Mucosa of descending colon (tissue), 3 donors: ENCODE data around the gene PCNX1. TPM values are rescaled to one million over a fixed set of nuclear protein-coding genes. Genes with fewer than 3 reads are reported as not detected.
"Not testable (repeated sequence)": the region's sequence is repeated elsewhere in the genome, so short reads cannot be mapped to it uniquely, and the experiment has no call there.

Source experiments
- ATAC-seq: fragments of 200-7000 bp; cut with Tn5 transposase; one replicate; pipeline ENCODE4 v1.9.1; 2020; ENCODE audit warnings: mild to moderate bottlenecking, moderate library complexity
- DNase-seq, 3 donors: peaks; one replicate each; pipeline ENCODE4 v3.0.0-alpha.2; 2020
- H3K36me3 ChIP-seq: fragments of 200-600 bp; one replicate; pipeline ENCODE4 v1.8.0; 2021; ENCODE audit warnings: low read depth, mild to moderate bottlenecking
- H3K4me1 ChIP-seq: fragments of 200-600 bp; one replicate; pipeline ENCODE4 v1.8.0; 2021; ENCODE audit warnings: low read depth, mild to moderate bottlenecking
- H3K4me3 ChIP-seq: fragments of 200-600 bp; one replicate; pipeline ENCODE4 v1.8.0; 2021; ENCODE audit warnings: mild to moderate bottlenecking
- H3K9me3 ChIP-seq: fragments of 200-600 bp; one replicate; pipeline ENCODE4 v1.8.0; 2021; ENCODE audit warnings: mild to moderate bottlenecking
- CTCF ChIP-seq: fragments of 200-600 bp; IDR thresholded peaks from one replicate; pipeline ENCODE4 v1.8.0; 2022; ENCODE audit warnings: antibody characterized with exemption, mild to moderate bottlenecking
- intact Hi-C, 2 donors: fragments of 100-400 bp; cut with DNase I in 1 of 2; cut with micrococcal nuclease in 1 of 2; formaldehyde crosslinking; loops; one replicate each; pipeline versions ENCODE4 v1.11.0 to v1.11.1; 2022; cut with DNase I, micrococcal nuclease
- total RNA-seq, 3 donors: library from RNA; stranded (reverse); fragmentation: NEBNext Ultra II Directional in 2 of 3; extraction: Animal tissue kit (Norgen Biotek cat#: 25700) in 2 of 3; gene quantifications; one replicate each; pipeline versions ENCODE4 v1.2.1 to v1.2.4, GENCODE V29; 2021 to 2023
- donor health status: DM: no; HTN: no; CAD: no; lungs with moderate emphysema.
- donor health status: DM: no; HTN: no; CAD: no.
- donor health status: DM: no; HTN: yes; CAD: no.

The PCNX1 gene
- total RNA-seq, 3 donors from 2014 or later: 27.5 to 49.4 (median 33.5) TPM

DNA sequence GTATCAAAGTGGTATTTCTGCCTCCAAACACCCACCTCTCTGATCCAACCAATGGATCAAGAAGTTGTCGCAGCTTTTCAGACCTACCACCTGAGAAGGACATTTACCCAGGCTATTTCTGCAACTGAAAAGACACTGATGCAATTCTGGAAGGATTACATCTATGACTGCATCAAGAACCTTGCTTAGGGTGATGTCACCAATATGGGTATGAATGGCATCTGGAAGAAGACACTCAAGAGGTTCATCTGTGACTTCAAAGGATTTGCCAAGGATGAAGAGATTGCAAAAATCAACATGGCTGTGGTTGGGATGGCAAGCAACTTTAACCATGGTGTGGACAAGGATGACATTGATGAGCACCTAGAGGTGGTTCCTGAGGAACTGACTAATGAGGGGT lies 154.2 kb downstream of the PCNX1 start:
- no peaks in the 10 kb centered on the region for H3K9me3 ChIP-seq
- H3K36me3 ChIP-seq: no peaks in the 10 kb centered on the region
- no peak for TF ChIP-seq CTCF
- ATAC-seq (no peak), DNase-seq (no peak)
- H3K4me3 ChIP-seq: no peak overlapping the region
- H3K4me1 ChIP-seq: no peaks in the 10 kb centered on the region
- intact Hi-C loops: no loop called here

DNA sequence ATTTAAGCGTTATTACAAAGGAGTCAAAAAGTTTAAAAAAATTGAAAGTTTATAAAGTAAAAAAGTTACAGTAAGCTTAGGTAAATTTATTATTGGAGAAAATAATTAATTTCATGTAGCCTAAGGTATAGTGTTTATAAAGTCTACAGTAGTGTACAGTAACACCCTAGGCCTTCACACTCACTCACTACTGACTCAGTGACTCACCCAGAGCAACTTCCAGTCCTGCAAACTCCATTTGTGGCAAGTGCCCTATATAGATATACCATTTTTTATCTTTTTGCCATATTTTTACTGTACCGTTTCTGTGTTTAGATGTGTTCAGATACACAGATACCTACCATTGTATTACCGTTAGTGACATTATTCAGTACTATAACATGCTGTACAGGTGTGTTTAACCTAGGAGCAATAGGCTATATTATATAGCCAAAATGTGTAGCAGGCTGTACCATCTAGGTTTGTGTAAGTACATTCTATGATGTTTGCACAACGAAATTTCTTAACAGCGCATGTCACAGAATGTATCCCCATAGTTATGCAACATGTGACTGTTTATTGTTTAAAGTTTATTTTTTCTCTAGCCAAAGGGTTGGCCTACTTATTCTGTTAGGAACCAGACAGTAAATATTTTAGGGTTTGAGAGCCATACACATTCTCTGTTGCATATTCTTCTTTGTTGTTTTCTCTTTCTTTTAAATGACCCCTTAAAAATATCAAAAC lies 155.5 kb downstream of the PCNX1 start:
- no peak for ATAC-seq
- intact Hi-C loops: no loop called here
- no peak for TF ChIP-seq CTCF

GRCh38 chr14:71063351-71063750 lies 156.1 kb downstream of the PCNX1 start:
- ATAC-seq: no peak
- intact Hi-C loops: no loop called here
- no peak for DNase-seq
- H3K4me1 ChIP-seq: no peaks in the 10 kb centered on the region
- H3K9me3 ChIP-seq: no peaks in the 10 kb centered on the region
- H3K36me3 ChIP-seq: no peaks in the 10 kb centered on the region
- TF ChIP-seq CTCF: no peak
- H3K4me3 ChIP-seq: no peak overlapping the region

More for the DNA sequence above, 155.5 kb downstream of the PCNX1 start:
- Histone ChIP-seq H3K4me1 (no peaks in the 10 kb centered on the region), H3K9me3 (no peaks in the 10 kb centered on the region), H3K36me3 (no peaks in the 10 kb centered on the region), H3K4me3 (no peak overlapping the region)
- DNase-seq: no peak

GRCh38 chr14:71064747-71065146 lies 157.5 kb downstream of the PCNX1 start:
- ATAC-seq, DNase-seq, H3K4me3 ChIP-seq, H3K36me3 ChIP-seq, intact Hi-C loops, H3K9me3 ChIP-seq, H3K4me1 ChIP-seq: not testable (repeated sequence)

- DNase-seq: no peak
- TF ChIP-seq CTCF: no peak
- intact Hi-C loops: no loop called here
- Histone ChIP-seq H3K4me1 (no peaks in the 10 kb centered on the region), H3K9me3 (no peaks in the 10 kb centered on the region), H3K36me3 (no peaks in the 10 kb centered on the region), H3K4me3 (no peak overlapping the region)
- no peak for ATAC-seq
These were observed 162.9 kb downstream of the PCNX1 start for GRCh38 chr14:71070169-71070568.

DNA sequence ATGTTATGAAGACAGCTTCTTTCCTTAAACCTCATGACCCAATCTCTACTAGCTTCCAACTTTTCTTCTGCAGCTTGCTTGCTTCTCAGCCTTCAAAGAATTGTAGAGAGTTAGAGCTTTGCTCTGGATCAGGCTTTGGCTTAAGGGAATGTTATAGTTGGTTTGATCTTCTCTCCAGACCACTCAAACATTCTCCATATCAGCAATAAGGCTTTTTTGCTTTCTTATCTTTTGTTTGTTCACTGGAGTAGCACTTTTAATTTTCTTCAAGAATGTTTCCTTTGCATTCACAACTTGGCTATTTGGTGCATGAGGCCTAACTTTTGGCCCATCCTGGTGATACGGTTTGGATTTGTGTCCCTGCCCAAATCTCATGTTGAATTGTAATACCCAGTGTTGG lies 163.8 kb downstream of the PCNX1 start:
- TF ChIP-seq CTCF: no peak
- no peak overlapping the region for H3K4me3 ChIP-seq
- DNase-seq: no peak
- intact Hi-C loops: no loop called here
- no peaks in the 10 kb centered on the region for H3K4me1 ChIP-seq
- no peaks in the 10 kb centered on the region for H3K36me3 ChIP-seq
- H3K9me3 ChIP-seq: no peaks in the 10 kb centered on the region
- no peak for ATAC-seq
